ENCODE measurements around the gene MTUS2.

MTUS2 gene

GRCh38 chr13:29159871-29160270 is 339.7 kb downstream of the MTUS2 start:
- H3K4me3 ChIP-seq (ENCODE audit: insufficient read length, low read depth), result no peak overlapping the region
- no peak overlapping the region for H3K9ac ChIP-seq (ENCODE audit: insufficient read length, low read depth)
- no peak for DNase-seq (ENCODE audit: low read depth, low spot score)
- H3K27me3 ChIP-seq (ENCODE audit: insufficient read depth, insufficient read length), result no peaks in the 10 kb centered on the region
- TF ChIP-seq SUZ12 (IDR thresholded peaks at IDR 0.05; ENCODE audit: extremely low read depth, insufficient read depth, insufficient read length) (no peak), ZNF274 (IDR thresholded peaks at IDR 0.05; ENCODE audit: low read depth, low read length) (no peak), YY1 (IDR thresholded peaks at IDR 0.05; ENCODE audit: insufficient read depth, insufficient read length) (no peak)
- no peaks in the 10 kb centered on the region for H3K36me3 ChIP-seq (ENCODE audit: insufficient read depth, insufficient read length, low read length)
- no peaks in the 10 kb centered on the region for H3K9me3 ChIP-seq (ENCODE audit: insufficient read depth, low read length)
- no peaks in the 10 kb centered on the region for H3K4me1 ChIP-seq (ENCODE audit: insufficient read depth, insufficient read length)

- DNase-seq (ENCODE audit: low read depth, low spot score), result no peak
- H3K4me1 ChIP-seq (ENCODE audit: insufficient read depth, insufficient read length), result no peaks in the 10 kb centered on the region
- H3K36me3 ChIP-seq (ENCODE audit: insufficient read depth, insufficient read length, low read length), result no peaks in the 10 kb centered on the region
- no peak overlapping the region for H3K4me3 ChIP-seq (ENCODE audit: insufficient read length, low read depth)
- no peaks in the 10 kb centered on the region for H3K9me3 ChIP-seq (ENCODE audit: insufficient read depth, low read length)
- no peak overlapping the region for H3K9ac ChIP-seq (ENCODE audit: insufficient read length, low read depth)
- no peaks in the 10 kb centered on the region for H3K27me3 ChIP-seq (ENCODE audit: insufficient read depth, insufficient read length)
- no peak for TF ChIP-seq YY1 (IDR thresholded peaks at IDR 0.05; ENCODE audit: insufficient read depth, insufficient read length)
Observed at GRCh38 chr13:29160862-29161261, 340.7 kb downstream of the MTUS2 start.

GRCh38 chr13:29161676-29162075 is 341.5 kb downstream of the MTUS2 start:
- H3K9me3 ChIP-seq (ENCODE audit: insufficient read depth, low read length), result no peaks in the 10 kb centered on the region
- H3K9ac ChIP-seq (ENCODE audit: insufficient read length, low read depth), result no peak overlapping the region
- no peak for TF ChIP-seq ZNF274 (IDR thresholded peaks at IDR 0.05; ENCODE audit: low read depth, low read length)
- TF ChIP-seq SUZ12 (IDR thresholded peaks at IDR 0.05; ENCODE audit: extremely low read depth, insufficient read depth, insufficient read length), result no peak
- TF ChIP-seq YY1 (IDR thresholded peaks at IDR 0.05; ENCODE audit: insufficient read depth, insufficient read length), result no peak
- no peaks in the 10 kb centered on the region for H3K27me3 ChIP-seq (ENCODE audit: insufficient read depth, insufficient read length)
- no peaks in the 10 kb centered on the region for H3K4me1 ChIP-seq (ENCODE audit: insufficient read depth, insufficient read length)
- no peaks in the 10 kb centered on the region for H3K36me3 ChIP-seq (ENCODE audit: insufficient read depth, insufficient read length, low read length)
- H3K4me3 ChIP-seq (ENCODE audit: insufficient read length, low read depth), result no peak overlapping the region
- DNase-seq (ENCODE audit: low read depth, low spot score), result no peak

- Histone ChIP-seq H3K4me3 (ENCODE audit: insufficient read length, low read depth) (no peak overlapping the region), H3K4me1 (ENCODE audit: insufficient read depth, insufficient read length) (no peaks in the 10 kb centered on the region), H3K36me3 (ENCODE audit: insufficient read depth, insufficient read length, low read length) (no peaks in the 10 kb centered on the region), H3K9me3 (ENCODE audit: insufficient read depth, low read length) (no peaks in the 10 kb centered on the region), H3K27me3 (ENCODE audit: insufficient read depth, insufficient read length) (no peaks in the 10 kb centered on the region), H3K9ac (ENCODE audit: insufficient read length, low read depth) (no peak overlapping the region)
- TF ChIP-seq ZNF274 (IDR thresholded peaks at IDR 0.05; ENCODE audit: low read depth, low read length) (no peak), YY1 (IDR thresholded peaks at IDR 0.05; ENCODE audit: insufficient read depth, insufficient read length) (no peak), SUZ12 (IDR thresholded peaks at IDR 0.05; ENCODE audit: extremely low read depth, insufficient read depth, insufficient read length) (no peak)
- no peak for DNase-seq (ENCODE audit: low read depth, low spot score)
Observed at GRCh38 chr13:29162638-29163235, 342.6 kb downstream of the MTUS2 start.

- TF ChIP-seq ZNF274 (IDR thresholded peaks at IDR 0.05; ENCODE audit: low read depth, low read length) (no peak), SUZ12 (IDR thresholded peaks at IDR 0.05; ENCODE audit: extremely low read depth, insufficient read depth, insufficient read length) (no peak)
- DNase-seq (ENCODE audit: low read depth, low spot score), result no peak
Observed at GRCh38 chr13:29164116-29164515, 344.0 kb downstream of the MTUS2 start.

GRCh38 chr13:29165216-29165615 is 345.1 kb downstream of the MTUS2 start:
- Histone ChIP-seq H3K9ac (ENCODE audit: insufficient read length, low read depth) (no peak overlapping the region), H3K9me3 (ENCODE audit: insufficient read depth, low read length) (no peaks in the 10 kb centered on the region), H3K4me3 (ENCODE audit: insufficient read length, low read depth) (no peak overlapping the region), H3K36me3 (ENCODE audit: insufficient read depth, insufficient read length, low read length) (no peaks in the 10 kb centered on the region), H3K4me1 (ENCODE audit: insufficient read depth, insufficient read length) (no peaks in the 10 kb centered on the region), H3K27me3 (ENCODE audit: insufficient read depth, insufficient read length) (no peaks in the 10 kb centered on the region)
- DNase-seq (ENCODE audit: low read depth, low spot score), result no peak
- no peak for TF ChIP-seq ZNF274 (IDR thresholded peaks at IDR 0.05; ENCODE audit: low read depth, low read length)
- TF ChIP-seq YY1 (IDR thresholded peaks at IDR 0.05; ENCODE audit: insufficient read depth, insufficient read length), result no peak

More at GRCh38 chr13:29164116-29164515, 344.0 kb downstream of the MTUS2 start:
- H3K27me3 ChIP-seq (ENCODE audit: insufficient read depth, insufficient read length), result no peaks in the 10 kb centered on the region
- no peak overlapping the region for H3K4me3 ChIP-seq (ENCODE audit: insufficient read length, low read depth)
- H3K9me3 ChIP-seq (ENCODE audit: insufficient read depth, low read length), result no peaks in the 10 kb centered on the region
- no peaks in the 10 kb centered on the region for H3K4me1 ChIP-seq (ENCODE audit: insufficient read depth, insufficient read length)
- H3K9ac ChIP-seq (ENCODE audit: insufficient read length, low read depth), result no peak overlapping the region
- no peaks in the 10 kb centered on the region for H3K36me3 ChIP-seq (ENCODE audit: insufficient read depth, insufficient read length, low read length)

GRCh38 chr13:29165840-29166239 is 345.7 kb downstream of the MTUS2 start:
- TF ChIP-seq SUZ12 (IDR thresholded peaks at IDR 0.05; ENCODE audit: extremely low read depth, insufficient read depth, insufficient read length) (no peak), YY1 (IDR thresholded peaks at IDR 0.05; ENCODE audit: insufficient read depth, insufficient read length) (no peak), ZNF274 (IDR thresholded peaks at IDR 0.05; ENCODE audit: low read depth, low read length) (no peak)
- DNase-seq (ENCODE audit: low read depth, low spot score), result no peak
- no peaks in the 10 kb centered on the region for H3K27me3 ChIP-seq (ENCODE audit: insufficient read depth, insufficient read length)

More at GRCh38 chr13:29165840-29166239, 345.7 kb downstream of the MTUS2 start:
- no peak overlapping the region for H3K4me3 ChIP-seq (ENCODE audit: insufficient read length, low read depth)
- no peaks in the 10 kb centered on the region for H3K4me1 ChIP-seq (ENCODE audit: insufficient read depth, insufficient read length)
- H3K9ac ChIP-seq (ENCODE audit: insufficient read length, low read depth), result no peak overlapping the region
- H3K36me3 ChIP-seq (ENCODE audit: insufficient read depth, insufficient read length, low read length), result no peaks in the 10 kb centered on the region
- no peaks in the 10 kb centered on the region for H3K9me3 ChIP-seq (ENCODE audit: insufficient read depth, low read length)
